ENCODE data around the gene GNAZ. TPM values are rescaled to one million over a fixed set of nuclear protein-coding genes. Genes with fewer than 3 reads are reported as not detected.
A peak's percentile ranks its signal among the peaks of the same experiment; 100 is the strongest.

Gene GNAZ
- total RNA-seq, 1 experiment from 2014 or later: 11.1 TPM

- no TSS peak for BruUV-seq (replicated peaks)
- H3K4me1 ChIP-seq (ENCODE audit: control insufficient read depth in 1 of 2, insufficient read depth in 2 of 2, low read length in 2 of 2): peaks cover 5 to 21% of the 10 kb centered on the region in 2 experiments
- no peaks in the 10 kb centered on the region for H3K79me2 ChIP-seq (ENCODE audit: insufficient read depth, low read length)
- peak overlapping the region; percentile 34; the same call in 1 of the 2 replicates for H3K27ac ChIP-seq (ENCODE audit: low read depth, low read length)
- ChIA-PET POLR2A (no interaction called here), RAD21 (ENCODE audit: low non-redundant PET in 1 of 2, low total read pairs in 2 of 2, uncharacterized antibody in 2 of 2, unreplicated experiment in 2 of 2) (interaction anchor here in 1 of 2 experiments (1.4 kb wide), 1 partner anchor 75 kb away, joined by 4 read pairs; the partner anchor contains the start of gene RAB36), CTCF (interaction anchor here (1.6 kb wide), 1 partner anchor 110 kb away, joined by 6 read pairs; no protein-coding TSS in a partner anchor)
- no peaks in the 10 kb centered on the region for H3K27me3 ChIP-seq (ENCODE audit: insufficient read depth, low read length)
- H3K4me3 ChIP-seq (replicated peaks in 1 of 2; ENCODE audit: low read depth in 1 of 2, low read length in 2 of 2): peak overlapping the region; percentile 68 to 79
- DNase-seq (ENCODE audit: low read depth, low spot score) (peak; percentile 71), ATAC-seq (peak; percentile 98)
- TF ChIP-seq ZNF274 (IDR thresholded peaks at IDR 0.05; ENCODE audit: low read depth, low read length) (no peak), SP1 (IDR thresholded peaks at IDR 0.05; ENCODE audit: low read depth) (peak; percentile 76), MAX (IDR thresholded peaks at IDR 0.05) (0 out of 2 replicates have a peak, but pooled peaks have one; percentile 41), POLR2AphosphoS5 (IDR thresholded peaks at IDR 0.05; ENCODE audit: low read depth, low read length) (peak; percentile 44; the same call in 1 of the 2 replicates)
- H2AFZ ChIP-seq (ENCODE audit: low read depth, low read length, poor library complexity, severe bottlenecking): peak overlapping the region; percentile 90
- H3K9me3 ChIP-seq (ENCODE audit: control insufficient read depth in 1 of 2, insufficient read depth in 1 of 2, low read depth in 1 of 2, low read length in 2 of 2): no peaks in the 10 kb centered on the region
- no peaks in the 10 kb centered on the region for H3K9me2 ChIP-seq (ENCODE audit: insufficient read depth)
- H4K20me1 ChIP-seq (ENCODE audit: insufficient read depth): no peaks in the 10 kb centered on the region
- intact Hi-C loops (cut with micrococcal nuclease): no loop called here
- H3K4me2 ChIP-seq (ENCODE audit: low read length): peak overlapping the region; percentile 100
- H3K9ac ChIP-seq (ENCODE audit: low read length): peak overlapping the region; percentile 75
- no peaks in the 10 kb centered on the region for H3K36me3 ChIP-seq (ENCODE audit: control insufficient read depth in 1 of 2, insufficient read depth in 2 of 2, low read length in 2 of 2)
Measured at GRCh38 chr22:23069502-23070357, 589 bp upstream of the GNAZ start.

GRCh38 chr22:23071230-23072076, 1.1 kb downstream of the GNAZ start:
- Histone ChIP-seq H3K36me3 (ENCODE audit: control insufficient read depth in 1 of 2, insufficient read depth in 2 of 2, low read length in 2 of 2) (no peaks in the 10 kb centered on the region), H3K27me3 (ENCODE audit: insufficient read depth, low read length) (no peaks in the 10 kb centered on the region), H3K9me2 (ENCODE audit: insufficient read depth) (no peaks in the 10 kb centered on the region), H2AFZ (ENCODE audit: low read depth, low read length, poor library complexity, severe bottlenecking) (no peak overlapping the region), H4K20me1 (ENCODE audit: insufficient read depth) (no peaks in the 10 kb centered on the region), H3K9ac (ENCODE audit: low read length) (peak overlapping the region; percentile 66), H3K79me2 (ENCODE audit: insufficient read depth, low read length) (no peaks in the 10 kb centered on the region), H3K4me1 (ENCODE audit: control insufficient read depth in 1 of 2, insufficient read depth in 2 of 2, low read length in 2 of 2) (peaks cover 9 to 35% of the 10 kb centered on the region in 2 experiments), H3K4me3 (replicated peaks in 1 of 2; ENCODE audit: low read depth in 1 of 2, low read length in 2 of 2) (peak overlapping the region; percentile 56 to 69), H3K4me2 (ENCODE audit: low read length) (peak overlapping the region; percentile 89), H3K9me3 (ENCODE audit: control insufficient read depth in 1 of 2, insufficient read depth in 1 of 2, low read depth in 1 of 2, low read length in 2 of 2) (no peaks in the 10 kb centered on the region), H3K27ac (ENCODE audit: low read depth, low read length) (no peak overlapping the region)
- ChIA-PET POLR2A (no interaction called here), RAD21 (ENCODE audit: low non-redundant PET in 1 of 2, low total read pairs in 2 of 2, uncharacterized antibody in 2 of 2, unreplicated experiment in 2 of 2) (interaction anchor here in 1 of 2 experiments (0.6 kb wide), 1 partner anchor 137 kb away, joined by 3 read pairs; no protein-coding TSS in a partner anchor), CTCF (no interaction called here)
- BruUV-seq (replicated peaks): no TSS peak
- ATAC-seq (no peak), DNase-seq (ENCODE audit: low read depth, low spot score) (no peak)
- TF ChIP-seq YY1 (IDR thresholded peaks at IDR 0.05; ENCODE audit: extremely low read depth, insufficient replicate concordance, low read depth, low read length) (no peak), CEBPB (IDR thresholded peaks at IDR 0.05; ENCODE audit: low read depth) (no peak), ZBTB33 (IDR thresholded peaks at IDR 0.05; ENCODE audit: extremely low read depth, insufficient replicate concordance, low read length) (no peak), REST (IDR thresholded peaks at IDR 0.05; ENCODE audit: low read depth) (no peak)
- intact Hi-C loops (cut with micrococcal nuclease): no loop called here

All from HCT116 (cell line).